ENCODE measurements around the gene NOM1. TPM values are rescaled to one million over a fixed set of nuclear protein-coding genes. Genes with fewer than 3 reads are reported as not detected.

Gene NOM1
- total RNA-seq, 1 experiment from 2014 or later = 35.4 TPM

DNA sequence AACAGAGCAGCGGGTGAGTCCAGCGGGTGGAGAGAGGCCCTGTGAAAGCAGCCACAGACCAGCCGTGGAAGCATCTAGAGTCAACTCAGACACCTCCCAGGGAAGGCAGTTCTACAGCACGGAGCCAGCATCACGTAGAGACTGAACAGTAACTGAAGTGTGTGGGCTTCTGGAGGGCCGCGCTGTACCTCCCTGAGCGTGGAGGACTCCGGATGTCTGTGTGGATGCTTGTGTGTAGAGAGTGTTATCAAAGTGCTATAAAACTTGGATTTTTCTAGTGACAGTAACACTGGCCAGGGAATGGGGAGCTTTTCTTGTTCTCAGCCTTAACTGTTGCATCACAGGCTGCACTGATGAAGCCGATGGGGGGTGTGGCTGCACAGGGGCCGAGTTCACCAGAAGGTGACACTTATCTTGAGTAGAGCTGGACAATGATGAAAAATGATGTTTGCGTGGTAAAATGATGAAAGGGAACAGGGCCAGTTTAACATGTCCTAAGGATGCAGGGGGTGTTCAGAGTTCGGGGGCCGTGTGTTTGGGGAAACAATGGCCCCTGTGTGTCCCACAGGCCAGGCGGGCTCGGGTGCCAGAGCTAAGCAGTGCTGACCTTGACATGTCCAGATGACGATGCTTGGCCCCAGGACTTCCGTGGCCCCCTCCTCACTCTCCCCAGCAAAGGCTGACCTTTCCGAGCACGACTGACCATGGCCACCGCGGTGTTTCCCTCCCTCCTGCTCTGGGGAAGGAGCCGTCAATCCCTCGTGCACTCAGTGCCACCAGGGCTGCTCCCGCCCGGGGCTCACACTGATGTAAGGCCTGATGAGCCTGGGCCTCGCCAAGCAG lies 39.1 kb downstream of the NOM1 start:
- ATAC-seq (no peak), DNase-seq (ENCODE audit: low read depth, low spot score) (no peak)
- Histone ChIP-seq H3K36me3 (ENCODE audit: control insufficient read depth in 1 of 2, insufficient read depth in 2 of 2, low read length in 2 of 2) (no peaks in the 10 kb centered on the region), H2AFZ (ENCODE audit: low read depth, low read length, poor library complexity, severe bottlenecking) (no peak overlapping the region), H3K9me2 (ENCODE audit: insufficient read depth) (no peaks in the 10 kb centered on the region), H3K9ac (ENCODE audit: low read length) (no peak overlapping the region), H4K20me1 (ENCODE audit: insufficient read depth) (no peaks in the 10 kb centered on the region), H3K4me3 (replicated peaks in 1 of 2; ENCODE audit: low read depth in 1 of 2, low read length in 2 of 2) (no peak overlapping the region), H3K4me1 (ENCODE audit: control insufficient read depth in 1 of 2, insufficient read depth in 2 of 2, low read length in 2 of 2) (peaks cover 0 to 5% of the 10 kb centered on the region in 2 experiments; a peak in 1 of 4 replicates), H3K4me2 (ENCODE audit: low read length) (no peak overlapping the region), H3K27me3 (ENCODE audit: insufficient read depth, low read length) (no peaks in the 10 kb centered on the region), H3K9me3 (ENCODE audit: control insufficient read depth in 1 of 2, insufficient read depth in 1 of 2, low read depth in 1 of 2, low read length in 2 of 2) (no peaks in the 10 kb centered on the region), H3K27ac (ENCODE audit: low read depth, low read length) (no peak overlapping the region), H3K79me2 (ENCODE audit: insufficient read depth, low read length) (no peaks in the 10 kb centered on the region)
- ChIA-PET RAD21 (ENCODE audit: low non-redundant PET in 1 of 2, low total read pairs in 2 of 2, uncharacterized antibody in 2 of 2, unreplicated experiment in 2 of 2) (no interaction called here), CTCF (no interaction called here), POLR2A (no interaction called here)
- BruUV-seq (replicated peaks) = no TSS peak
- intact Hi-C loops (cut with micrococcal nuclease) = no loop called here
- no peak for TF ChIP-seq ZBTB33 (IDR thresholded peaks at IDR 0.05; ENCODE audit: extremely low read depth, insufficient replicate concordance, low read length)
- TF ChIP-seq POLR2AphosphoS5 (IDR thresholded peaks at IDR 0.05; ENCODE audit: low read depth, low read length) = no peak
- no peak for TF ChIP-seq ELF1 (IDR thresholded peaks at IDR 0.05; ENCODE audit: borderline replicate concordance, low read depth)
- no peak for TF ChIP-seq CTCF (IDR thresholded peaks at IDR 0.05 in 2 of 3, conservative IDR thresholded peaks at IDR 0.05 in 1 of 3; ENCODE audit: borderline replicate concordance in 1 of 3, insufficient read depth in 1 of 3, low read depth in 2 of 3, low read length in 2 of 3)
- TF ChIP-seq YY1 (IDR thresholded peaks at IDR 0.05; ENCODE audit: extremely low read depth, insufficient replicate concordance, low read depth, low read length) = no peak
- no peak for TF ChIP-seq SRF (IDR thresholded peaks at IDR 0.05; ENCODE audit: low read depth)
- TF ChIP-seq, protein P1, sequence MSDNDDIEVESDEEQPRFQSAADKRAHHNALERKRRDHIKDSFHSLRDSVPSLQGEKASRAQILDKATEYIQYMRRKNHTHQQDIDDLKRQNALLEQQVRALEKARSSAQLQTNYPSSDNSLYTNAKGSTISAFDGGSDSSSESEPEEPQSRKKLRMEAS (IDR thresholded peaks at IDR 0.05) = no peak
- TF ChIP-seq ZFX (IDR thresholded peaks at IDR 0.05) = no peak
- TF ChIP-seq REST (IDR thresholded peaks at IDR 0.05; ENCODE audit: low read depth) = no peak
- no peak for TF ChIP-seq CBX3 (IDR thresholded peaks at IDR 0.05; ENCODE audit: low read depth)
- TF ChIP-seq, protein P2, sequence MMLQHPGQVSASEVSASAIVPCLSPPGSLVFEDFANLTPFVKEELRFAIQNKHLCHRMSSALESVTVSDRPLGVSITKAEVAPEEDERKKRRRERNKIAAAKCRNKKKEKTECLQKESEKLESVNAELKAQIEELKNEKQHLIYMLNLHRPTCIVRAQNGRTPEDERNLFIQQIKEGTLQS (IDR thresholded peaks at IDR 0.05) = no peak
- TF ChIP-seq ZNF274 (IDR thresholded peaks at IDR 0.05; ENCODE audit: low read depth, low read length) = no peak

Data from HCT116 (cell line).